HG02943 (cell line): ENCODE data around the gene OAS2.

Experiments used
- ATAC-seq: cut with Tn5 transposase; IDR thresholded peaks from one replicate; pipeline ENCODE4 v1.9.1; 2021; ENCODE audit warnings: mild to moderate bottlenecking, low read depth, moderate library complexity; ENCODE audit not compliant: unreplicated experiment

The OAS2 gene

DNA sequence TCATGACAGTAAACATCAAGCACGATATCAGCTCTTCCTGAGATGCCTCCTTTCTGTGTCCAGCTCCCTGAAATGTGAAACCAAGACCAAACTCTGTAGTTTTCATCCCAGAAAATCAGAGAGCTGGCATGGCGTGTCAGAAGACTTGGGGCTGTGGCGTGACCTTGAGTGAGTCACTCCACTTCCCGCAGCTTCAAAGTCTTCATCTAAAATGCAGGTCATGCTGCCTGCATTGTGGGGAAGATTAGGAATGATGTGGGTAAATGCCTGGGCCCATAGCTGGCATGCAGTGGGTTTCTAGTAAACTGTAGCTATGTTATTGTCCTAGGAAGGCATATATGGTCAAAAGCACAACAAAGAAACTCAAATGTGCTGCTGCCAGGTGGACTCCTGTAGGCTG, 28.8 kb downstream of the OAS2 start:
- no peak for ATAC-seq

DNA sequence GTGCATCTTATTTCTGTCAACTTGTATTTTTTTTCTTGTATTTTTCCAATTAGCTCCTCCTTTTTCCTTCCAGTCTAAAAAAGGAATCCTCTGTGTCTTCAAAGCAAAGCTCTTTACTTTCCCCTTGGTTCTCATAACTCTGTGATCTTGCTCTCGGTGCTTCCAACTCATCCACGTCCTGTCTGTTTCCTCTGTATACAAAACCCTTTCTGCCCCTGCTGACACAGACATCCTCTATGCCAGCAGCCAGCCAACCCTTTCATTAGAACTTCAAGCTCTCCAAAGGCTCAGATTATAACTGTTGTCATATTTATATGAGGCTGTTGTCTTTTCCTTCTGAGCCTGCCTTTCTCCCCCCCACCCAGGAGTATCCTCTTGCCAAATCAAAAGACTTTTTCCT, 32.4 kb downstream of the OAS2 start:
- no peak for ATAC-seq

DNA sequence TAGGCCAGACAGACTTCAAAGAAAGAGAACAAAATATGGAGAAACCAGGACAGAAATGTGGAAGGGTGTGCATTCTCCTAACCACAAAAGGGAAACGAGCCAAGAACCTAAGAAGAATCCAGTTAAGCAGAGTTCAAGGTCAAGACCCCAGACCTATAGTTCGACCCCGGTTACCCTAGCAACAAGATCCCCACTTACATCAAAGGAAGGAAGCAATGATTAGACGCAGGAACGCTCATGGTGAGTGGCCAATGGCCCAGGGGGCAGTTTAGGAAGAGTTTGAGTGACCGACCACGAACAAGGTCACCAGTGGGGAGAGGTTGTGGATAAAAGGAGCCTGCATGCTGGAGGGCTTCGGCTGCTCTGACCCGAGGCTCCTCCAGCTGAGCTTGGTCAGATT, 36.2 kb downstream of the OAS2 start:
- no peak for ATAC-seq

DNA sequence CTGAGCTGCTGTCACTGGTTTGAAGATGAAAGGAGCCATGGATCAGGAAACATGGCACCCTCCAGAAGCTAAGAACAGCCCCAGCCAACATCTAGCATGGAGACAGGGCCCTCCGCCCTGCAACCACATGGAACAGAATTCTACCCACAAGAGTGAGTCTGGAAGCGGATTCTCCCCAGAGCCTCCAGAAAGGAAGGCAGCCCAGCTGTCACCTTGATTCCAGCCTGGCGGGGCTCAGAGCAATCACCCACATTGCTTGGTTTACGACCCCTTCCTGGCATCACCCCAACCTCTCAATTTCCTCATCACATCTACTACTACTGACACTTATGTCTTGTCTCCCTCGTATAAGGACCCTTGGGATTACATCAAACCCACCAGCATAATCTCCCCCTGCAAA, 38.5 kb downstream of the OAS2 start:
- no peak for ATAC-seq

DNA sequence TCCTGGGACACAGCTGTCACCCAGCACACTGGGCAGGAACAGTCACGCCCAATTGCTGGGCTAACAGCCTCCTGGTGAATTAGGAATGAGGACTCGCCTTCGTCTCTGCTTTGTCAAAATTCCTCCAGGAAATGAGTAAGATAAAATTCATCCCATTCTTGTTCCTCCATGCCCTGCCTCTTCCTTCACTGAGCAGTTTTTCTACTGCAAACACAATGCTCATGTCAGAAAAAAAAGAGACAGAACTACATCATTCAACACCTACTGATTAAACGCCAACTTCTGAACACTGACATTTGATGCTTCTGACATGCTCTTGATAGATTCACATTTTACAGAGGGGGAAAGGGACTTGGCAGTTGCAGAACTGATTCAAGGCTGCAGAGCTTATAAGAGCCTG, 40.7 kb downstream of the OAS2 start:
- ATAC-seq: no peak

DNA sequence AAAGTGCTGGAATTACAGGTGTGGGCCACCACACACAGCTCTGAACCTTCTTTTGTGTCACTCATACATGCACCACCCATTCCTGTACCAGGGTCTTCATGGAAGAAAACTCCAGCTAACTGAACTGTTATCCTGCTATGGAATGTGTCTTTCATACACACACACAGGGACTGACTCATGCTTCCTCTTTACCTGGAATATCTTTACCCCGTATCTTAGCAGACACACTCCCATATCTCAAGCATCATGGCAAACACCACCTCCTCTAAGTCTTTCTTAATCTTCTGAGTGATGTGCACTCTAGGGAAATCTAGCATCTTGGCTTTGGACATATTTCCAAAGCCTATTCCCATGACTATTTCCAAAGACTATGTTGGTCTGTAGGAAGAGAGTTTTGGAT, 43.2 kb downstream of the OAS2 start:
- no peak for ATAC-seq

DNA sequence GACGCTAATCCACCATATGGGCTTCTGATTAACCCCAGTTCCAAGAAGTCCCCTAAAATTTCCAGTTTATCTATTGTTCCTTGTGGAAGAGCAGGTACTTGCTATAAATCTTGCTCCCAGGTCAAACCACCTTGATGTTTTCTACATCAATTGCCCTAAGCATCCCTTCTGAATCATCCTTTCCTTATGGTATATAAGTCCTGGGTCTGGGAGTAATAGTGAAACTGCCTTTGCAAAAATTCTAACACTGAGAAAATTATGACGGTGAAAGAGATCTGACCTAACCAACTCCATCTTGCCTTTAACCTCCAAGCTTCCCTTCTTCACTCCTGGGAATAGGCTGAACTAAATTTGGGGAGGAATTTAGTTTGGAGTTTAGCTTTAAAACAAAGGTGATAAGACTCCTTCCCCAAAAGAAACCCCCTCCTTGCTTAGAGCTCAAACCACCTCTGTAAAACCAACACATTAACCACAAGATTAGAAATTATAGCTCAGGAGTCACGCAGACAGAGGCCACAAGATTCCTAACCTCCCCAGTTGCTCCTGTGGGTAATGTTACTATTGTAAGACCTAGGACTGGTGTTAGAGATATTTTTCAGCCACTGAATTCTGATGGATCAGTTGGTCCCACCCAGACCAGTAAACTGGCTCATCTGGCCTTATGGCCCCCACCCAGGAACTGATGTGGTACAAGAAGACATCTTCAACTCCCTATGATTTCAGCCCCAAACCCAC, 44.4 kb downstream of the OAS2 start:
- no peak for ATAC-seq

DNA sequence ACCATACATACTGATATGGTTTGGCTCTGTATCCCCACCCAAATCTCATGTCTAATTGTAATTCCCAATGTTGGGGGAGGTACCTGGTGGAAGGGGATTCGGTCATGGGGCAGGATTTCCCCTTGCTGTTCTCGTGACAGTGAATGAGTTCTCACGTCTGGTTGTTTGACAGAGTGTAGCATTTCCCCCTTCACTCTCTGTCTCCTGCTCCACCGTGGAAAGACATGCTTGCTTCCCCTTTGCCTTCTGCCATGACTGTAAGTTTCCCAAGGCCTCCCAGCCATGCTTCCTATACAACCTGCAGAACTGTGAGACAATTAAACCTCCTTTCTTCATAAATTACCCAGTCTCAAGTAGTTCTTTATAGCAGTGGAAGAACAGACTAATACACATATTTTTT, 49.4 kb downstream of the OAS2 start:
- ATAC-seq: no peak

DNA sequence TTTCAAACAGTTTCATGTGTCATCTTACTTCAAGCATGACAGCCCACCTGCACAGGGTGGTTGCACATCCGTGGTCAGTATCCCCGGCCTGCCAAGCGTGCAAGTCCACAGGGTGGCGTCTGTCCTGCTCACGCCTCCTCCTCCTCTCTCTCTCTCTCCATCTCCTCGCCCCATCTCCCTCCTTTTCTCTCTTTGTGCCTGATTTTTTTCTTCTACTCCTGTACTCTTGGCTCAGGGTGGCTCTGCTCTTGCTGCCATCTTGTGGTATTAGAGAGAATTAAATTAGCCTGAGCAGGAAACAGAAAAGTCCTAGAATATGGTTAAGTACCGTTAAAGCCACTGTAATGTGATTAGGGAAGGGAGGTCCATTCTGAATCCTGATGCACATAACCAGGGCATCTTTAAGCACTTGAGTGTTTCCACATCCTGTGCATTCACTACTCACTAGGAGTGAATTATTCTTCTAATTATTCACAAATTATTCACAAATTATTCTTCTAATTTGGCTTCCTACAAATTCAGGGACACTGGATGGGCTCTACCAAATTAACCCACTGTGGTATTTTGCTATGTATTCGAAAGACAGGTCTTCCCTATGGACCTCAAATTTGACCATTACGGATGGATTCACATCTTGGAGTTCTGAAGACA, 52.7 kb downstream of the OAS2 start:
- ATAC-seq: no peak

DNA sequence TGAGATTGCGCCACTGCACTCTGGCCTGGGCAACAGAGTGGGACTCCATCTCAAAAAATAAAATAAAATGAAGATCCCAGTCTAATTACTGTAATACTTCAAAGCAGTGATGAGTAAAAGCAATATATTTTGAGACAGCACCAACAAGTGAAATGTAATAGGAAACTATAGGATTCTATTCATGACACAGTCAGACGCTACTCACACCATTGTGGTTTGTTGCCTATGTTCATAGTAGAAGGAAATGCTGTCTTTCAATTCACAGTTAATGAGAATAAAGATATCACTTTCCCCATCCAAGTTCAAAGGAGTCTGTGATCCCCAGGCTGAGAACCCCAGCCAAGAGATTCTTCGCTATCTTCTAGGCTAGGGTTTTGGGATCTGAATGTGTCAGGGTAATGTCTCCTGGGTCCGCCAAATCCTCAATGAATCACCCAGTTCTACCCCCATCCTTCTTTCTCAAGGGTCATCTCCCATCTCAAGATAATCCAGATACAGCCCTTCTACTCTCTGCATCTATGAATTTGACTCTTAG, 61.7 kb downstream of the OAS2 start:
- ATAC-seq: no peak

DNA sequence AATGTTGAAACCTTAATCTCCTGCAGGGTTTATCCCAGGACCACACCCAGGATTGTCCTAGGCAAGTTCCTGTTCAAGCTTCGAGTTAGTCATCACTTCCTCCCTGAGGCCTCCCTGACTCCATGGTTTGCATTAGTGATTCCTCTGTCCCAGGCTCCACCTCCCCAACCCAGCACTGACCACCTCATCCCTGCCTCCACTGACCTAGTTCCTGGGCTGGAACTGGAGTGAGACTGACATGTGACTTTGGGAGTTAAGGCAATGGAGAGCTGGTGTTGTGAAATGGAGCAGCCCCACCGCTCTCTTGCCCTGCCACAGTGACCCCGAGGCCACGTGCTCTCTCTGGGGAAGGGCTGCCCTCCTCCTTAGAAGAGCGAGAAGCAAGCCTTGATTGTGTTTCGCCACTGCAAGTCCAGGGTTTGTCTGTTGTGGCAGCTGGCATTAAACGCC, 62.4 kb downstream of the OAS2 start:
- no peak for ATAC-seq

DNA sequence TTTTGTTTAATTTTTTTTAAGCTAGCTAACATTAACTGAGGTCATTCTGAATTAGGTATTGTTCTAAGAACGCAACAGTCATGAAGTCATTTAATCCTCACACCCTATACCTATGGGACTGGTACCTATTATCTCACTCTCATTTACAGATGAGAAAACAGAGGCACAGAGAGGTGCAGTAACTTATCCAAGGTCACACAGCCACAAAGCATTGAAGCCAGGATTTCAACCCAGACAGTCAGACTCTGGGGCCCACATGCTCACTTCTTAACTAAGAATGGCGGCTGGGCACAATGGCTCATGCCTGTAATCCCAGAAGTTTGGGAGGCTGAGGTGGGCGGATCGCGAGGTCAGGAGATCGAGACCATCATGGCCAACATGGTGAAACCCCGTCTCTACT, 63.2 kb downstream of the OAS2 start:
- no peak for ATAC-seq

DNA sequence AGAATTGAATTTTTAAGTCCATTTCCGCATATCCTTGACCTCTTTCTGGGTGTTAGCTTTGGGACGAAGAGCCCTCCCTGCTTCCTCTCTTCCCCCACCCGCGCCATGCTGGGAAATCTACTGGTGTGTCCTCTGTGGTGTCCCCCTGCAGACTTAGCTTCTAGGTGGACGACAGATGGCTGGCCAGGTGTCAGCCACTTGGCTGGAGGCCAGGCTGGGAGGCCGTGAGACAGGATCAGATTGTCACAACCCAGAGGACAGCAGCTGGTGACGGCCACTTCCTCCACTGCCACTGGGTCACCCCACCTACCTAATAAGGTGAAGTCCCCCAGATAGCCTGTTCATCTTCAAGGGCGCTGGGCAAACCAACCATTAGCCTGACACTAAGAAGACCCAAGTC, 64.9 kb downstream of the OAS2 start:
- no peak for ATAC-seq

DNA sequence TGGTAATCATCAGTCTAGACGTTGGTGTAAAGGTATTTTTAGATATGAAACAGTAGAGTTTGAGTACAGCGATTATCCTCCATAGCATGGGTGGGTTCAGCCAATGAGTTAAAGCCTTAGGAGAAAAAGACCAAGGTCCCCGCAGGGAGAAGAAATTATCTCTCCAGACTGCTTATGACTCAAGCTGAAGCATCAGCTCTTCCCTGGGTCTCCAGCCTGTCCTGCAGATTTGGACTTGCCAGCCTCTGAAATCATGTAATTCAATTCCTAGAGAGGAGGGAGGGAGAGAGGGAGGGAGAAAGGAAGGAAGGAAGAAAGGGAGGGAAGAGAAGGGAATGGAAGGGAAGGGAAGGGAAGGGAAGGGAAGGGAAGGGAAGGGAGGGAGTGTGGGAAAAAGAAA, 66.2 kb downstream of the OAS2 start:
- no peak for ATAC-seq

DNA sequence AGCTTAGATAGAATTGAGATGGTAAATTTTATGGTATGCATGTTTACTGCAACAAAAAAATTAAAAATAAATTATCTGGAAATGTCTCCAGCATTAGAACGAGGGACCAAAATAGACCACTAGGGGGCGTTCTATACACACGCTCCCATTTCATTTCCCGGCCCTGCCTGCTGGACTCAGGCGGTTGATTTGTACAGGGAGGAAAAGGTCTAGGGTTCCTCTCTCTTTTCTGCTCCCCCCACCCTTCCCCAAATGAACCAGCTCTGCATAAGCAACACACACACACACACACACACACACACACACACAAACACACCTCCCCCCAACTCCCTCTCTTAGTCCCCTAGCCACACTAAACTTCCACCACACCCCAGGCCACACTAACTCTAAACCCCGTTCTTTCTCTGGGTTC, 70.4 kb downstream of the OAS2 start:
- ATAC-seq: no peak

DNA sequence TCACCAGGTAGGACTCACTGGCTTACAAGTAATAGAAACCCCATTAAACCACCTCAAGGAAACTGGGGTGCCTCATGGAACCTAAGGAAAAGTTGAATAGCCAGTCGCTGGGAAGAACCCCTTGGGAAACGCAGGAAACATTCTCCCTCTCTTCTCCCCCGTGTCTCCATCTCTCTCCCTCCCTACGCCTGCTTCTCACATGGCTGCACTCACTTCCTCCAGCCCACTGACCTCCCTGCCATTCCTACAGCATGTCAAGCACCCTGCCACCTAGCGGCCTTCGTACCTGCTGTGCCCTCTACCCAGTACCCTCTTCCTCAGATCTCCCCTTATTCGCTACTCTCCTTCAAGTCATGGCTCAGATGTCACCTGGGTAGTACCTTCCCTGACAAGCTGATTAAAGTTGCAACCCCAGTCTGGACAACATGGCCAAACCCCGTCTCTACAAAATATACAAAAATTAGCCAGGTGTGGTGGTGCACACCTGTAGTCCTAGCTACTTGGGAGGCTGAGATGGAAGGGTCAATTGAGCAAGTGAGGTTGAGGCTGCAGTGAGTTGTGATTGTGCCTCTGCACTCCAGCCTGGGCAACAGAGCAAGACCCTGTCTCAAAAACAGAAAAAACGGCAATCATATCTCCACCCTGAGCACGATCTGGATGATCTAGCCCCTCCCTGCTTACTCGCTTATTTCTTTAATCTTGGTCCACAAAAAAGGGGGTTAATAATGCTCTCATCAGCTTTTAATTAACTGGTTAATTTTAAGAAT, 71.8 kb downstream of the OAS2 start:
- ATAC-seq: no peak

DNA sequence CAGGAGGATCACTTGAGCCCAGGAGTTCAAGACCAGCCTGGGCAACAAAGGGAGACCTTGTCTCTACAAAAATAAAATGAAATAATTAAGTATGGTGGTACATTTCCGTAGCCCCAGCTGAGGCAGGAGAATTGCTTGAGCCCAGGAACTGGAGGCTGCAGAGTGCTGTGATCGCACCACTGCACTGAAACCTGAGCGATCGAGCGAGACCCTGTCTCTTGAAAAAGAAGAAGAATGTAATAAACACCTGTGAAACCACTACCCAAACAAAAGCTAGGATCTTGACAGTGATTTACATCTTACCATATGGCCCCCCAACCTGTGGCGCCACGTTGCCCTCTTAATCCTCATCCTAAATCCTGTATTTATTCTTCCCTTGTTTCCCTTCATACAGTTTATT, 72.5 kb downstream of the OAS2 start:
- ATAC-seq: no peak

DNA sequence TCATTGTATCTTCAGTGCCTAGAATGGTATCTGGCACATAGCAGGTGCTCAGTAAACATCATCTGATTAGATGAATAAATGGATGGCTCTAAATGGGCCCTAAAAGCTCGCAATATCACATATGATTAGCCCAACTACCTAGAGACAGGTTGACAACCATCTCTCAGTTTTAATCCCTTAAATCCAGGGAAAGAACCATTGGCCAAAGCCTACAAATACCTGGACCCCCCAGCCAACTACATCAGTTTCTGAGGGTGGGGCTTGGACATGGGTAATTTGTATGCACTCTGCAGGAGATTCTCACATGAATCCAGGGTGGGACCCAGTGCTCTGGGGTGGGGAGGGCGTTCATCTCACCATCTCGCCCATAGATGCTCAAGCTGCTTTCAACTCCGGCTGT, 73.4 kb downstream of the OAS2 start:
- no peak for ATAC-seq

DNA sequence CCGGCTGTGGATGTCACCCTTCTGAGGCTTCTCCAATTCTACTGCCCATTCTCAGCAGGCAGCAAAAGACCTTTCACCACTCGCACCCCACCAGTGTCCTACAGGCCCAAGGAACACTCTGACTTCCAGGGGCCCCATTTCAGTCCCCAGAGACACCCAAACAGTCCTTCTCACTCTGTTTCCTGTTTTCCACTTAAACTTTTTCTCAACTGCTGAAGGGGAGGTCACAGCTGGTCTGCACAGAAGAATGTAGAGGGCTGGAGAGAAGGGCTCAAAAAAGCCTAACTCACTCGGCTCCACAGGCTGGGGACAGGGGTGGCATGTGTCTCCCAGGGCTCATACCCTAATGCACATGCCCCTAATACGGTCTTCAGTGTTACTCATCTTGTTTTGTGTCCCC, 74.0 kb downstream of the OAS2 start:
- no peak for ATAC-seq

DNA sequence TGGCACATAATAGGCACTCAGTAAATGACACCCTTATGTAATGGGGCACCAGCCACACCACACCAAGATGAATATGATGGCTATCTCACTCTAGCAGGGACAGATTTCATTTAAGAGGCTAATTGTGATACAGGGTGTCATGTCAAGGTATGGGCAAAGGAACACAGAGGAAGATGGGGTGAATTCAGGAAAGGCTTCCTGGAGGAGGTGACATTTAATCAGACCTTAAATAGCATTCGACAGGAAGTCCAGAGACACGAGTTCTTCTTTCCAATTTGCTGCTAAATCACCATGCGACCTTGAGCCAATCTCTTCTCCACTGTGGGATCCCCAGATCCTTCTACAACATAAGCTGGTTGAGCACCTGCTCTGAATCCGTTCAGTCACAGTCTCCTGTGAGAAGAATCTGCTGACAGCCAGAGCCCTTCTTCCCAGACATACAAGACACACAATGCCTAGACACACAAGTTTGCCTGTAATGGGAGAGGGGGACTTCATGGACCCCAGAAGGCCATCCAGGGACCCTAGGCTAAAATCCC, 76.7 kb downstream of the OAS2 start:
- no peak for ATAC-seq
